HG03095 (cell line): ENCODE results near the gene APLNR.

ENCODE experiments used
- ATAC-seq: cut with Tn5 transposase; IDR thresholded peaks from one replicate; pipeline ENCODE4 v1.9.1; 2021; ENCODE audit warnings: moderate library complexity; ENCODE audit not compliant: unreplicated experiment

APLNR gene

GRCh38 chr11:57219021-57219627, 17.9 kb downstream of the APLNR start:
- ATAC-seq, result no peak

GRCh38 chr11:57217053-57217452, 20.0 kb downstream of the APLNR start:
- no peak for ATAC-seq

- no peak for ATAC-seq
Observed at GRCh38 chr11:57216463-57216862, 20.6 kb downstream of the APLNR start.

- no peak for ATAC-seq
Observed at GRCh38 chr11:57214494-57214893, 22.6 kb downstream of the APLNR start.

DNA sequence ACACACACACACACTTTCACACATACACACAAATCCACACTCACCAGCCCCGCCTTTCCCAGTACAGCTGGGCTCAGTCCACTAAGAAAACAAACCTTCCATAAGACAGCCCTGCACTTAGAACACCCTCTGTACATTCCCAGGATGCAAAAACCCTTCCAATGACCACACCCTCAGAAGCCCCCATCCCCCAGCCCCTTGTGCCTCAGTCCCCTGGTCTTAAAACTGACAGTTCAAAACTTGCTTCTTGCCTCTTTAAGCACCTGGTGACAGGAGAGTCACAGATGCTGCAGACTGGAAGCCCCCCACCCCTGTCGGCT, 23.0 kb downstream of the APLNR start:
- no peak for ATAC-seq

DNA sequence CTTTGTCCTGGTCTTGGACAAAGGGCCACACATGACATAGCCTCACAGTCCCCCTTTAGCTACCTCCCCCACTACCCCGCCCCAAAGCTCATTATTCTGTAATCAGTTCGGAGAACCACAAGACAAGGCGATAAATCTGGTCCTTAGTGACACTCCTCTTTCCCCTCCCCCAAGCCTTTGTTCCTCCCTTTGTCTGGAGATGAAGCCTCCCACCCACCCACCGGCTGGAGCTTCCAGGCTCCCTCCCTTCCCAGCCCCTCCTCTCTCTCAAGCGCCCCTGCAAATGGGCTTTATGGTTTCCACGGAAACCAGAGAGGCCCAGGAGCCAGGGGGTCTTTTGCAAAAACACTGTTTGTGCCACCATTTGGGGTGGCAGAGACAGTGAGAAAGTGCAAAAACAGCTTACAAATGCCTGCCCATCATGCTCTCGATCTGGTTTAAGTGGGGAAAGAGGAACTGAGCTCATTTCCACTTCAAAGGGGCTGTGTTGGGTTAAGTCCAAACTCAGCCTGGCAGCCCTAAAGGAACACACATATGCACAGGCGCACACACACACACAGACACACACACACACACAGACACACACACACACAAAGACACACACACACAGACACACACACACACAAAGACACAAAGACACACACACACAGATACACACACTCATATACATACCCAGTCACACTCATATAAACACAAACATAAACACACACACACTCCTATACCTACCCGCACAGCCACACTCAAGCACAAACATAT, 23.5 kb downstream of the APLNR start:
- ATAC-seq, result no peak

DNA sequence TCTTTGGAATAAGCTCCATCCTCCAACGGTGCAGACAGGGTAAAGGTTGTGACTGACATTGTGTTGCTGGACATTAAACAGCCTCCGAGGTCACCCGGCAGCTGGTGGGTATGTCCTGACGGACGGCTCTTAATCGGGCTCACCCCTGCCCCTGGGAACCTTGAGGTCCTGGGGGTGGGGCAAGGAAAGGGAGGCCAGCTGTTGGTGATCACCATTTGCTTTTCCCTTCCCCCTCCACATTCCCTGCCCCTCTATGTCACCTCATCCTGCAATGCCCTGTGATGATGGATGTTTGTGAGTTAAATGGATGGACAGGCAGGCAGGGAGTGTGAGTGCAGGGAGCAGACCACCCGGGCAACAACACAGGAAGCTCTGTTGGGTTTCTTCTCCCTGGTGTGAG, 26.3 kb downstream of the APLNR start:
- no peak for ATAC-seq

DNA sequence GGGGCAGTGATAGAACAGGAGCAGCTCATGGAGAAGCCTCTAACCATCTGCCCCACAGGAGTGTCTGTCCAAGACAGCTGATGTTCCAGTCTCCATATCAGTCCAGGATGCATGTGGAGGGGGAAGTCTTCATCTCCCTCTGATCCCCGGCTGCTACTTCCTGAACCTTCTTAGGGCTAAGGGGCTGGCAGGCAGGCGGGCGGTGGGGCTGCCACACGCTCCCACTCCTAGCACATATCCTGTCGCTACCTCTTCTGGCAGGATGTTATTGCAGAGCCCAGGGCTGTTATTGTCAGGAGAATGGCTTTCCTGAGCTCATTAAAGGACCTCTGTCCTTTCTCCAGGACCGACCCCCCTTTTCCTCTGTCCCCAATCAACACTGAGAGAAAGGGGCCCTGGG, 29.9 kb downstream of the APLNR start:
- no peak for ATAC-seq

DNA sequence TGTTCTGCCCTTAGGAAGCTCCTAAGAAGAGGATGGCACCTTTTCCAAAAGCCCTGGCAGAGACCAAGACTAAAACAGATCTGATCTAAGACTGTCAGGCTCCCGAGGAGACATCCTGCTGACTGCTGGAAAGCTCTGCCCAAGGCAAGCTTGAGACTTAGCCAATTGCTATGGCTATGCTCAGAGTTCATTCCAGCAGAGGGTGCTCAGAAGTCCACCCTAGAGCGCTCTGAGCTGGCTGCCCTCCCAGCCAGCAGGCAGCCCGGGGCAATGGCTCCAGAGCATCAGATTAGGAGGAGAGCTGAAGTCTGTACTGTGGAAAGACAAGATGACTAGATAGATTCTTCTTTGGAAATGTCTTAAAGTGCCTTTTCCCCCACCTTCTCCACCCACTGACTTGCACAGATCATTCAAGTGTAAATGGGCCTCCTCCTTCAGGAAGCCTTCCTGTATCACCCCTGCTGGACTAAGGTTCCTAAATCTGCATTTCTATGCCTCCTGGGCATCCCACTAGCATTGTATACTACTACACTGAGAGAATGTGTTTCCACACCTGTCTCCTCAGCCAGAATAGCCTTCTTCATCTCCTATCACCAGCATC, 31.9 kb downstream of the APLNR start:
- ATAC-seq, result no peak

DNA sequence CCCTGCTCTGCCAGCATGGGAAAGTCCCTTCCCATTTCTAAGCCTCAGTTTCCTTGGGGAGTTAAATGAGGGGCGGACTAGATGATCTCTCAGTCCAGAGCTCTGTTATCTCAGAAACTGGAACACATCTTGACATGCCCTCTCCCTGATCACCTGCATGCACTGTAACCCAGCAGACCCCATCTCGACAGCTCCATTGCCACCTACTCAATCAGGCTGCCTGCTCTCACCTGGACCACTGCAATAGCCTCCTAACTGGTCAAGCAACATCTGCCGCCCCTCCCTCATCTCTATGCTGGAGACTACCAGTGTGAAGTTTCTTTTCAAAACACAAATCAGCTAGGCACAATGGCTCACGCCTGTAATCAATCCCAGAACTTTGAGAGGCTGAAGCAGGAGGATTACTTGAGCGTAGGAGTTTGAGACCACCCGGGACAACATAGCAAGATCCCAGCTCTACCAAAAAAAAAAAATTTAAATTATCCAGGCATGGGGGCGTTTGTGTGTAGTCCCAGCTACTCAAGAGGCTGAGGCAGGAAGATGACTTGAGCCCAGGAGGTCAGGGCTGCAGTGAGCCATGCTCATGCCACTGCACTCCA, 33.1 kb downstream of the APLNR start:
- no peak for ATAC-seq

DNA sequence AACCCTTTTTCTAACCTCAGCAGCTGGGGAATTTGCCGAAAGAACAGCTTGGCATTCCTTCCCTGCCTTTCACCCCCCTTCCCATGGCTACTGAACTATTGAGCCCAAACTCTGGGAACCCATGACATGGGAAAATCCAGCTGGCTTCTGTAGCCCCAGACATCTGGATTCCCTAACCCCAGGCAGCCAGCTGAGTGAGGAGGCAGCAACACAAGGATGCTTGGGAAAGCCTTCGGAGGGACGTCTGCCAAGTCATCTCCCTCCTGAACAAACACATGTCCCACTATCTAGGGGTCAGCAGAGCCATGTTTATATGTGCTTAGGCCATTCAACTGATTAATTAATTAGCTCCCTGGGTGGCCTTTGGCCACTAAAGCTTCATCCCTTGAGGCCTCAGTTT, 33.7 kb downstream of the APLNR start:
- ATAC-seq, result no peak

DNA sequence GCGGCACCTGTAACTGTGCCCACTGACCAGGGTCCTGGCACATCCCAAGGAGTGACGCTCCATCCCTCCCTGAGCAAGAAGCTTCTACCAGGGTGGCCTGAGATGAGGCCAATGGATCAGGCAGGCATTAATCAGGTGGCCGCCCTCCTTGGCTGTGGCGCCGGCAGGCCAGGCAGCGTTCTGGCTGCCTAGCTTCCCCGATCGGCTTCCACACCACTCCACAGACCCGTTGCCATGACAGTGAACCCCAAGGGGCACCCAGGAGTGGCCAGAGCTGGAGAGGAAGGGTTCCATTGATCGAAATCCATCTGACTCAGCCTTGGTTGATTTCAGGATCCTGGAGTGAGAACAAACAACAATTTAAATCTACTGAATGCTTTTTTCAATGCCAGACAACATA, 34.8 kb downstream of the APLNR start:
- ATAC-seq, result no peak

DNA sequence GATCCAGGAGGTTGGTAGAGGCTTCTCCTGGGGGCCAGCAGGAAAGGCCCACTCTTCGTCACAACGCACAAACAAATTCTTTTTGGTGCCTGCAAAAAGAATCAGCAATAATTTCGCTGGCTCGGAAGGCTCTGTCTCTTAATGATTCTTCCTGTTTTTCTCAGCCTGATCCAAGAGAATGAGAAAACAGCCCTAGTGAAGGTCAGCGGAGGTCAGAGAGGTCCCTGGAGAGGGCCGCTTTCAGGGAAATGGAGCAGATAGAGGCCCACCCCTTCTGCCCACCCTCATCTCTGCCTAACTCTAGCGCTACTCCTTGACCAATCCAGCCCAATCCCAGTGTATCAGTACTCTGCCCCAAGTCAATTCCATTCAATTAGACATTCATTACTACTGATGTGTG, 36.1 kb downstream of the APLNR start:
- no peak for ATAC-seq

DNA sequence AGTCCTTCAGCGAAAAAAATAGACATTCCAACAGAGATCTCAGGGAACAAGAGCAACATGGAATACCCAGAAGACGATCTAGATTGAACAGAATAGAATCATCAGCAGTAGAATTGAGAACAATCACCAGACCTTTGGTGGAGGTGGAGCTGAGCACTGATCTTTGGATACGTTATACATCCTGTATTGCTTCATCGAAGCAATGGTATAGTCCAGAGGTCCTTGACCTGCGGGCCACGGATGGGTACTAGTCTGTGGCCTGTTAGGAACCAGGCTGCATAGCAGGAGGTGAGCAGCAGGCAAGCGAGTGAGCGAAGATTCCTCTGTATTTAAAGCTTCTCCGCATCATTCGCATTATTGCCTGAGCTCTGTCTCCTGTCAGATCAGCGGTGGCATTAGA, 37.7 kb downstream of the APLNR start:
- no peak for ATAC-seq

DNA sequence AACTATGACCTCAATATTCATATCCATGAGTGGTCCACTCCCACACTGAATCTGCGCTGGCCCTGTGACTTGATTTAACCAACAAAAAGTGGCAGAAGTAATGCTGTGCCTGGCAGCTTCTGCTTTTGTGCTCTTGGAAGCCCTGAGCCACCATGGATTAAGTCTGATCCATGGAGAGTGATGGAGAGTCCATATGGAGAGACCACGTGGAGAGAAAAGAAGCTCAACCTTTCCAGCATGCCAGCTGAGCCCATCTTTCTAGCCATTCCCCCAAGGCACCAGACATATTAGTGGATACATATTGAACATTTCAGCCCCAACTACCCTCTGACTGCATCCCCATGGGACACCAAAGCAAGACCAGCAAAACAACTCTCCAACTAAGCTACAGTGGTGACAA, 39.3 kb downstream of the APLNR start:
- ATAC-seq, result no peak

- ATAC-seq, result no peak
Observed at GRCh38 chr11:57196596-57196995, 40.5 kb downstream of the APLNR start.

GRCh38 chr11:57192316-57192715, 44.7 kb downstream of the APLNR start:
- ATAC-seq, result no peak

- no peak for ATAC-seq
Observed at GRCh38 chr11:57191311-57192219, 45.5 kb downstream of the APLNR start.

GRCh38 chr11:57190548-57190947, 46.5 kb downstream of the APLNR start:
- no peak for ATAC-seq
